B cell (primary cell): ENCODE results near the gene DOK5. TPM values are rescaled to one million over a fixed set of nuclear protein-coding genes. Genes with fewer than 3 reads are reported as not detected.

Experiments used
- ATAC-seq: fragments of 200-7000 bp; cut with Tn5 transposase; one replicate; pipeline ENCODE4 v1.10.0; 2021; ENCODE audit warnings: low read depth, mild to moderate bottlenecking, moderate number of reproducible peaks, moderate library complexity
- CTCF ChIA-PET: fragments of 350-600 bp; sonication (Branson Sonifier 250); formaldehyde crosslinking; loops from one replicate; lab custom pipeline; 2021; ENCODE audit warnings: antibody characterized with exemption, inconsistent platforms; lab: Charles Lee
- POLR2A ChIA-PET: fragments of 350-600 bp; sonication (Branson Sonifier 250); formaldehyde crosslinking; loops from one replicate; lab custom pipeline; 2021; ENCODE audit warnings: antibody characterized with exemption; lab: Charles Lee
- DNase-seq: peaks from one replicate; pipeline ENCODE4 v3.0.0; 2013
- H2AFZ ChIP-seq: 2 replicates; pipeline ENCODE4 v1.6.1; 2012; ENCODE audit warnings: mild to moderate bottlenecking, low read depth, low read length; ENCODE audit not compliant: insufficient read depth, poor library complexity, severe bottlenecking
- H3K27ac ChIP-seq, 2 donors: 1 replicate in 1 of 2; 2 replicates in 1 of 2; pipeline ENCODE4 v1.5.1; 2012 to 2013; ENCODE audit warnings: low read length in 2 of 2, mild to moderate bottlenecking in 2 of 2, moderate library complexity in 1 of 2
- H3K27me3 ChIP-seq, 4 experiments: fragments of 200-600 bp in 1 of 4; sonication (generic) in 1 of 4; replicated peaks in 1 of 4; 1 replicate in 2 of 4; 2 replicates in 2 of 4; pipeline versions ENCODE4 v1.6.1 to v1.7.0; 2013 to 2016; ENCODE audit warnings: low read length in 3 of 4, mild to moderate bottlenecking in 2 of 4, mixed read lengths in 1 of 4, moderate library complexity in 1 of 4; ENCODE audit not compliant: insufficient read depth in 4 of 4, control insufficient read depth in 3 of 4; ENCODE audit errors: control extremely low read depth in 1 of 4
- H3K36me3 ChIP-seq, 2 experiments: replicated peaks in 1 of 2; 1 replicate in 1 of 2; 2 replicates in 1 of 2; pipeline versions ENCODE4 v1.6.1 to v1.7.1; 2013; ENCODE audit warnings: low read length in 1 of 2; ENCODE audit not compliant: insufficient read depth in 2 of 2, control insufficient read depth in 1 of 2; ENCODE audit errors: control extremely low read depth in 1 of 2, extremely low read depth in 1 of 2
- H3K4me1 ChIP-seq, 2 donors: fragments of 200-600 bp in 1 of 2; sonication (generic) in 1 of 2; 1 replicate in 1 of 2; 2 replicates in 1 of 2; pipeline versions ENCODE4 v1.5.1 to v1.6.1; 2013 to 2017; ENCODE audit warnings: low read length in 2 of 2; ENCODE audit not compliant: control insufficient read depth in 2 of 2, insufficient read depth in 2 of 2
- H3K4me2 ChIP-seq: replicated peaks from 2 replicates; pipeline ENCODE3; 2012; ENCODE audit warnings: mild to moderate bottlenecking, low read depth, low read length; ENCODE audit not compliant: poor library complexity, severe bottlenecking
- H3K4me3 ChIP-seq, 5 experiments: fragments of 200-600 bp in 1 of 5; sonication (generic) in 1 of 5; 1 replicate in 3 of 5; 2 replicates in 2 of 5; pipeline versions ENCODE4 v1.5.1 to v1.7.0; 2011 to 2016; ENCODE audit warnings: low read length in 4 of 5, mild to moderate bottlenecking in 4 of 5, low read depth in 2 of 5, control low read depth in 1 of 5, moderate library complexity in 1 of 5; ENCODE audit not compliant: insufficient read depth in 1 of 5; ENCODE audit errors: control extremely low read depth in 1 of 5, extremely low read depth in 1 of 5
- H3K79me2 ChIP-seq: fragments of 200-600 bp; sonication (generic); one replicate; pipeline ENCODE4 v1.6.0; 2016; ENCODE audit warnings: low read length; ENCODE audit not compliant: control insufficient read depth, insufficient read depth
- H3K9ac ChIP-seq: fragments of 200-600 bp; sonication (generic); 2 replicates; pipeline ENCODE4 v1.6.1; 2017; ENCODE audit warnings: mild to moderate bottlenecking, low read length, moderate library complexity
- H3K9me3 ChIP-seq, 3 donors: one replicate each; pipeline versions ENCODE4 v1.6.1 to v1.7.1; 2013; ENCODE audit warnings: low read length in 2 of 3; ENCODE audit not compliant: control insufficient read depth in 2 of 3, insufficient read depth in 1 of 3; ENCODE audit errors: control extremely low read depth in 1 of 3
- H4K20me1 ChIP-seq: 2 replicates; pipeline ENCODE4 v1.6.0; 2012; ENCODE audit warnings: mild to moderate bottlenecking, low read length; ENCODE audit not compliant: insufficient read depth, control insufficient read depth, poor library complexity, severe bottlenecking
- H3K27ac Mint-ChIP-seq: one replicate; pipeline ENCODE4 v1.8.0; 2021; ENCODE audit warnings: mixed read lengths
- H3K27me3 Mint-ChIP-seq: one replicate; pipeline ENCODE4 v1.8.0; 2021; ENCODE audit warnings: mixed read lengths
- H3K4me1 Mint-ChIP-seq: one replicate; pipeline ENCODE4 v1.8.0; 2021; ENCODE audit warnings: mixed read lengths
- H3K4me3 Mint-ChIP-seq: one replicate; pipeline ENCODE4 v1.8.0; 2021; ENCODE audit warnings: mixed read lengths
- H3K9me3 Mint-ChIP-seq: one replicate; pipeline ENCODE4 v1.8.0; 2022; ENCODE audit warnings: mixed read lengths; ENCODE audit not compliant: insufficient read depth
- CTCF ChIP-seq: fragments of 200-600 bp; IDR thresholded peaks from one replicate; pipeline ENCODE4 v1.8.0; 2022; ENCODE audit warnings: antibody characterized with exemption, mild to moderate bottlenecking
- EZH2 ChIP-seq: IDR thresholded peaks from 2 replicates; pipeline ENCODE4 v1.6.1; 2012; ENCODE audit warnings: borderline replicate concordance, low read depth, mild to moderate bottlenecking, moderate library complexity, low read length; ENCODE audit not compliant: insufficient read depth, poor library complexity, severe bottlenecking
- WGBS: methylation state at CpG from one replicate; pipeline ENCODE4 v1.1.5; 2013; ENCODE audit warnings: missing lambda C conversion rate; ENCODE audit not compliant: insufficient coverage; 5-methylcytosine and 5-hydroxymethylcytosine counted together
- intact Hi-C: fragments of 100-400 bp; cut with micrococcal nuclease; formaldehyde crosslinking; loops from one replicate; pipeline ENCODE4 v1.10.0; 2022
- polyA plus RNA-seq: library from polyadenylated mRNA; depleted of rRNA; stranded (reverse); fragments of >200 nt; gene quantifications from 2 replicates; pipeline ENCODE4 v1.2.3, GENCODE V29; 2012
- total RNA-seq, 2 donors: library from RNA; stranded (reverse); fragments of 120-200 nt in 1 of 2; gene quantifications; 1 replicate in 1 of 2; 2 replicates in 1 of 2; pipeline versions ENCODE4 v1.2.3 to v1.2.4, GENCODE V29; 2013 to 2022

DOK5 gene
- total and polyA plus RNA-seq, 2 donors (not counting 1 experiment from before 2014, with no cell fraction given) = not detected

- DNase-seq = no peak
- peaks cover 0 to 3% (median 0%) of the 10 kb centered on the region in 3 donors for H3K9me3 ChIP-seq
- Mint-ChIP-seq H3K4me3 (no peak overlapping the region), H3K9me3 (peaks cover 6% of the 10 kb centered on the region), H3K4me1 (peaks cover 7% of the 10 kb centered on the region), H3K27me3 (peaks cover 3% of the 10 kb centered on the region), H3K27ac (no peak overlapping the region)
- H2AFZ ChIP-seq = no peak overlapping the region
- no peak overlapping the region for H3K4me3 ChIP-seq
- 88% methylated on average over 3 of the region's 10 CpGs for WGBS
- no peaks in the 10 kb centered on the region for H3K36me3 ChIP-seq
- H3K79me2 ChIP-seq = no peaks in the 10 kb centered on the region
- ChIA-PET POLR2A (no interaction called here), CTCF (no interaction called here)
- no peak overlapping the region for H3K27ac ChIP-seq
- H3K27me3 ChIP-seq = no peaks in the 10 kb centered on the region
- intact Hi-C loops = no loop called here
- no peaks in the 10 kb centered on the region for H4K20me1 ChIP-seq
- TF ChIP-seq CTCF (no peak), EZH2 (no peak)
- no peak overlapping the region for H3K9ac ChIP-seq
- no peak overlapping the region for H3K4me2 ChIP-seq
- ATAC-seq = no peak
- peaks cover 6 to 8% of the 10 kb centered on the region in 2 donors for H3K4me1 ChIP-seq
These were observed 126.6 kb downstream of the DOK5 start for GRCh38 chr20:54601831-54602515.

- Histone ChIP-seq H3K4me3 (no peak overlapping the region), H4K20me1 (no peaks in the 10 kb centered on the region), H3K27ac (no peak overlapping the region), H3K4me2 (no peak overlapping the region), H3K4me1 (peaks cover 6 to 8% of the 10 kb centered on the region in 2 donors), H3K27me3 (no peaks in the 10 kb centered on the region), H3K9ac (no peak overlapping the region), H3K9me3 (no peaks in the 10 kb centered on the region), H3K79me2 (no peaks in the 10 kb centered on the region), H2AFZ (no peak overlapping the region), H3K36me3 (no peaks in the 10 kb centered on the region)
- ChIA-PET POLR2A (no interaction called here), CTCF (no interaction called here)
- Mint-ChIP-seq H3K27me3 (peaks cover 3% of the 10 kb centered on the region), H3K9me3 (no peaks in the 10 kb centered on the region), H3K4me1 (peaks cover 11% of the 10 kb centered on the region), H3K27ac (no peak overlapping the region), H3K4me3 (no peak overlapping the region)
- intact Hi-C loops = no loop called here
- TF ChIP-seq CTCF (no peak), EZH2 (no peak)
- 50% methylated on average over 2 of the region's 3 CpGs for WGBS
- ATAC-seq (no peak), DNase-seq (no peak)
These were observed 129.9 kb downstream of the DOK5 start for GRCh38 chr20:54605319-54605718.
